Panc1 (cell line): ENCODE measurements around the gene MAMLD1. TPM values are rescaled to one million over a fixed set of nuclear protein-coding genes. Genes with fewer than 3 reads are reported as not detected.

Experiments used
- ATAC-seq: fragments of 200-7000 bp; cut with Tn5 transposase; 2 replicates; pipeline ENCODE4 v1.9.1; 2020; ENCODE audit warnings: mild to moderate bottlenecking, moderate library complexity
- BruUV-seq: library from RNA; stranded (reverse); fragments of 400-500 nt; replicated peaks from 2 replicates; lab custom pipeline; 2021; lab: Mats Ljungman, UMichigan
- CTCF ChIA-PET: fragments of 300-600 bp; sonication (Branson Sonifier 250); formaldehyde crosslinking; loops from one replicate; lab custom pipeline; 2022; ENCODE audit warnings: antibody characterized with exemption; lab: Charles Lee
- POLR2A ChIA-PET: fragments of 300-600 bp; sonication (Branson Sonifier 250); formaldehyde crosslinking; loops from one replicate; lab custom pipeline; 2022; ENCODE audit warnings: antibody characterized with exemption; lab: Charles Lee
- DNase-seq: peaks from one replicate; pipeline ENCODE4 v3.0.0-alpha.2; 2010; ENCODE audit warnings: low read depth, low spot score
- H3K27ac ChIP-seq: 2 replicates; pipeline ENCODE4 v1.5.1; 2011; ENCODE audit warnings: mild to moderate bottlenecking, low read length, inconsistent platforms
- H3K27me3 ChIP-seq: fragments of 200-500 bp; sonication (Bioruptor generic); 2 replicates; pipeline ENCODE4 v1.6.0; 2014; ENCODE audit warnings: low read length, inconsistent platforms; ENCODE audit not compliant: control insufficient read depth, insufficient read depth
- H3K36me3 ChIP-seq: fragments of 200-500 bp; sonication (Bioruptor generic); 2 replicates; pipeline ENCODE4 v1.5.1; 2014; ENCODE audit warnings: inconsistent platforms, mild to moderate bottlenecking, low read length, moderate library complexity; ENCODE audit not compliant: control insufficient read depth, insufficient read depth
- H3K4me1 ChIP-seq: 2 replicates; pipeline ENCODE4 v1.5.1; 2011; ENCODE audit warnings: inconsistent platforms, mild to moderate bottlenecking, low read length, moderate library complexity; ENCODE audit not compliant: control insufficient read depth, insufficient read depth
- H3K4me3 ChIP-seq, 2 experiments: 2 replicates each; pipeline ENCODE4 v1.5.1; 2011 to 2012; ENCODE audit warnings: low read depth in 2 of 2, low read length in 2 of 2, mild to moderate bottlenecking in 2 of 2, inconsistent platforms in 1 of 2, moderate library complexity in 1 of 2
- H3K9me3 ChIP-seq: fragments of 200-500 bp; sonication (Bioruptor generic); 2 replicates; pipeline ENCODE4 v1.5.1; 2014; ENCODE audit warnings: low read depth, mild to moderate bottlenecking, inconsistent platforms, low read length, moderate library complexity; ENCODE audit not compliant: control insufficient read depth, insufficient read depth
- POLR2AphosphoS5 ChIP-seq: IDR thresholded peaks from 2 replicates; pipeline ENCODE4 v1.6.1; 2012; ENCODE audit warnings: mild to moderate bottlenecking, low read depth, low read length, moderate library complexity
- SIN3A ChIP-seq: IDR thresholded peaks from 2 replicates; pipeline ENCODE4 v1.6.1; 2012; ENCODE audit warnings: low read depth, mild to moderate bottlenecking, low read length, moderate library complexity, borderline replicate concordance; ENCODE audit not compliant: insufficient read depth
- TCF7L2 ChIP-seq: IDR thresholded peaks from 2 replicates; pipeline ENCODE4 v1.6.1; 2011; ENCODE audit warnings: mild to moderate bottlenecking, low read depth, low read length, inconsistent platforms
- in situ Hi-C: cut with HindIII; loops from 2 replicates; pipeline ENCODE4 v1.10.0; 2016; ENCODE audit warnings: low sequenced_read_pairs, low pct_unique_long_range_greater_than_20kb
- intact Hi-C: fragments of 100-400 bp; cut with micrococcal nuclease; formaldehyde crosslinking; loops from one replicate; pipeline ENCODE4 v1.10.0; 2022; ENCODE audit not compliant: unreplicated experiment
- total RNA-seq: library from RNA; stranded (reverse); gene quantifications from one replicate; pipeline ENCODE4 v1.2.1, GENCODE V29; 2021; ENCODE audit not compliant: unreplicated experiment
- TF ChIP-seq, protein P1 (sequence below): fragments of 450-650 bp; IDR thresholded peaks from 2 replicates; pipeline ENCODE4 v1.5.1; 2017; ENCODE audit warnings: mild to moderate bottlenecking
- TF ChIP-seq, protein P2 (sequence below), 2 experiments: IDR thresholded peaks; 2 replicates each; pipeline ENCODE4 v1.6.1; 2011 to 2012; ENCODE audit warnings: low read depth in 2 of 2, control low read depth in 1 of 2, low read length in 1 of 2, mild to moderate bottlenecking in 1 of 2, moderate library complexity in 1 of 2; ENCODE audit not compliant: insufficient read depth in 1 of 2

Gene MAMLD1
- total RNA-seq, 1 experiment from 2014 or later, result 2.1 TPM

DNA sequence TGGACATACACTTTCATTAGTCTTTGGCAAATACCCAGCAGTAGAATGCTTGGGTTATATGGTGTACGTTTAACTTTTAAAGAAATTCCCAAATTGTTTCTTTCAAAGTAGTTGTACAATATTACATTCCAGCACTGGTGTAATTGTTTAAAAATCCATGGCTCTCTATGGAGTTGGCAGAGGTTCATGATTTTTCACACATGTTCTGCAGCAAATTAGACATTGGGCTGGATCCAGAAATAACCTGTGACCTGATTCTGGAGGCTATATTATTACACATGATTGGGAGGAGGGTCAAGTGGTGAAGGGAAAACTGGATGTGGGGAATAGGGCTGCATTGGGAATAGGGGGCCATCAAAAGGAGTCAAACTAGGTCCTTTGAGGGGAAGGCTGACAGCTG is 41.9 kb downstream of the MAMLD1 start:
- no TSS peak for BruUV-seq
- Histone ChIP-seq H3K27me3 (no peaks in the 10 kb centered on the region), H3K4me1 (no peaks in the 10 kb centered on the region), H3K9me3 (no peaks in the 10 kb centered on the region), H3K4me3 (no peak overlapping the region), H3K27ac (no peak overlapping the region), H3K36me3 (no peaks in the 10 kb centered on the region)
- intact Hi-C loops, result no loop called here
- POLR2A ChIA-PET, result no interaction called here
- DNase-seq, result no peak
- CTCF ChIA-PET, result no interaction called here
- no peak for ATAC-seq
- TF ChIP-seq, protein P1, sequence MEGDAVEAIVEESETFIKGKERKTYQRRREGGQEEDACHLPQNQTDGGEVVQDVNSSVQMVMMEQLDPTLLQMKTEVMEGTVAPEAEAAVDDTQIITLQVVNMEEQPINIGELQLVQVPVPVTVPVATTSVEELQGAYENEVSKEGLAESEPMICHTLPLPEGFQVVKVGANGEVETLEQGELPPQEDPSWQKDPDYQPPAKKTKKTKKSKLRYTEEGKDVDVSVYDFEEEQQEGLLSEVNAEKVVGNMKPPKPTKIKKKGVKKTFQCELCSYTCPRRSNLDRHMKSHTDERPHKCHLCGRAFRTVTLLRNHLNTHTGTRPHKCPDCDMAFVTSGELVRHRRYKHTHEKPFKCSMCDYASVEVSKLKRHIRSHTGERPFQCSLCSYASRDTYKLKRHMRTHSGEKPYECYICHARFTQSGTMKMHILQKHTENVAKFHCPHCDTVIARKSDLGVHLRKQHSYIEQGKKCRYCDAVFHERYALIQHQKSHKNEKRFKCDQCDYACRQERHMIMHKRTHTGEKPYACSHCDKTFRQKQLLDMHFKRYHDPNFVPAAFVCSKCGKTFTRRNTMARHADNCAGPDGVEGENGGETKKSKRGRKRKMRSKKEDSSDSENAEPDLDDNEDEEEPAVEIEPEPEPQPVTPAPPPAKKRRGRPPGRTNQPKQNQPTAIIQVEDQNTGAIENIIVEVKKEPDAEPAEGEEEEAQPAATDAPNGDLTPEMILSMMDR, result no peak
- TF ChIP-seq, protein P2, sequence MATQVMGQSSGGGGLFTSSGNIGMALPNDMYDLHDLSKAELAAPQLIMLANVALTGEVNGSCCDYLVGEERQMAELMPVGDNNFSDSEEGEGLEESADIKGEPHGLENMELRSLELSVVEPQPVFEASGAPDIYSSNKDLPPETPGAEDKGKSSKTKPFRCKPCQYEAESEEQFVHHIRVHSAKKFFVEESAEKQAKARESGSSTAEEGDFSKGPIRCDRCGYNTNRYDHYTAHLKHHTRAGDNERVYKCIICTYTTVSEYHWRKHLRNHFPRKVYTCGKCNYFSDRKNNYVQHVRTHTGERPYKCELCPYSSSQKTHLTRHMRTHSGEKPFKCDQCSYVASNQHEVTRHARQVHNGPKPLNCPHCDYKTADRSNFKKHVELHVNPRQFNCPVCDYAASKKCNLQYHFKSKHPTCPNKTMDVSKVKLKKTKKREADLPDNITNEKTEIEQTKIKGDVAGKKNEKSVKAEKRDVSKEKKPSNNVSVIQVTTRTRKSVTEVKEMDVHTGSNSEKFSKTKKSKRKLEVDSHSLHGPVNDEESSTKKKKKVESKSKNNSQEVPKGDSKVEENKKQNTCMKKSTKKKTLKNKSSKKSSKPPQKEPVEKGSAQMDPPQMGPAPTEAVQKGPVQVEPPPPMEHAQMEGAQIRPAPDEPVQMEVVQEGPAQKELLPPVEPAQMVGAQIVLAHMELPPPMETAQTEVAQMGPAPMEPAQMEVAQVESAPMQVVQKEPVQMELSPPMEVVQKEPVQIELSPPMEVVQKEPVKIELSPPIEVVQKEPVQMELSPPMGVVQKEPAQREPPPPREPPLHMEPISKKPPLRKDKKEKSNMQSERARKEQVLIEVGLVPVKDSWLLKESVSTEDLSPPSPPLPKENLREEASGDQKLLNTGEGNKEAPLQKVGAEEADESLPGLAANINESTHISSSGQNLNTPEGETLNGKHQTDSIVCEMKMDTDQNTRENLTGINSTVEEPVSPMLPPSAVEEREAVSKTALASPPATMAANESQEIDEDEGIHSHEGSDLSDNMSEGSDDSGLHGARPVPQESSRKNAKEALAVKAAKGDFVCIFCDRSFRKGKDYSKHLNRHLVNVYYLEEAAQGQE (IDR thresholded peaks at IDR 0.05; ENCODE audit: insufficient read depth in 1 of 2, low read depth in 2 of 2, low read length in 1 of 2), result no peak
- in situ Hi-C loops, result no loop called here

DNA sequence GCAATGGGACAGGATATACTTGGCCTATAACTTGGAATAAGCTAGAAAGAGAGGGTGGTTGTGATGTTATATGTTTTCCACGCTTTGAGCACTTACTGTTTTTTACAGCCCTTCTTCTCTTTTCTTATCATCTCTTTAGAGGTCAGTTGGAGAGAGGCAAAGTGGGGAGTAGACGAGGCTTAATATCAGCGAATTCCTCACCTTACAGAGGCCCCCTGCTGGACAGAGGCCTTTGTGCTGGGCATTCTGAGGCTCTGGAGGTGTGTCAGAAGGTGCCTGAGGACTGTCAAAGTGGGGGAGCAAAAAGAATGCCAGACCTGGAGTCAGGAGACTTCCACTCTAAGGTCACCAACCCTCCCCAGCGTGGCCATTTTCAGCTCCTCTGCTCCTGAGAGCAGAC is 42.5 kb downstream of the MAMLD1 start:
- Histone ChIP-seq H3K27me3 (no peaks in the 10 kb centered on the region), H3K4me3 (no peak overlapping the region), H3K27ac (no peak overlapping the region), H3K36me3 (no peaks in the 10 kb centered on the region), H3K9me3 (no peaks in the 10 kb centered on the region), H3K4me1 (no peaks in the 10 kb centered on the region)
- DNase-seq (no peak), ATAC-seq (0 out of 2 replicates have a peak, but pooled peaks have one; percentile 58)
- ChIA-PET CTCF (no interaction called here), POLR2A (no interaction called here)
- in situ Hi-C loops, result no loop called here
- TF ChIP-seq TCF7L2, result no peak
- TF ChIP-seq, protein P1, result peak; percentile 43
- intact Hi-C loops, result no loop called here
- BruUV-seq, result no TSS peak

DNA sequence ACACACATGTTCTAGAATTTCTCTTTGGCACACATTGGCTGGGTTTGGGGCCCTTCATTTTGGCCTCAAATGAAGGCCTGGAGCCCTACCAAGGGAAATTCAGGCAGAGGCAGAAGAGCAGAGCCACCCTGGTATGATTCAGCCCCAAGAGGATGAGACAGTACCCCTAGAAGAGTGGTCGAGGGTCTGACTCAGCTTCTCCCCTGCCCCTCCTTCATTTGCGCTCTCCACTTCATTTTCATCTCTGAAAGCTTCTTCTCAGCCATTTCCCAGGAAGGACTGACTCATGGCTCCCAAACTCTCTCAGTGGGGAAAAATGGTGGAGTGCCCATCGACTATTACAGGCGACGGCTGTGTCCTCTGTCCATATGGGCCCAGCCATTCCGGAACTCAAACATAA is 43.5 kb downstream of the MAMLD1 start:
- Histone ChIP-seq H3K27ac (no peak overlapping the region), H3K9me3 (no peaks in the 10 kb centered on the region), H3K4me3 (no peak overlapping the region), H3K27me3 (no peaks in the 10 kb centered on the region), H3K36me3 (no peaks in the 10 kb centered on the region), H3K4me1 (no peaks in the 10 kb centered on the region)
- ChIA-PET POLR2A (no interaction called here), CTCF (no interaction called here)
- DNase-seq (no peak), ATAC-seq (no peak)
- TF ChIP-seq POLR2AphosphoS5, result no peak
- TF ChIP-seq, protein P2 (IDR thresholded peaks at IDR 0.05; ENCODE audit: insufficient read depth in 1 of 2, low read depth in 2 of 2, low read length in 1 of 2), result no peak
- TF ChIP-seq, protein P1, result no peak
- no peak for TF ChIP-seq SIN3A
- no peak for TF ChIP-seq TCF7L2
- intact Hi-C loops (no loop called here), in situ Hi-C loops (no loop called here)
- BruUV-seq, result no TSS peak
